Middle frontal gyrus (tissue), 1 donor: ENCODE data around the gene DMXL1.
"Not testable (repeated sequence)": the region's sequence is repeated elsewhere in the genome, so short reads cannot be mapped to it uniquely, and the experiment has no call there.

Experiments
- DNase-seq: peaks from one replicate; pipeline ENCODE4 v3.0.0-alpha.2; 2015; ENCODE audit warnings: low spot score; ENCODE audit errors: extremely low spot score

The DMXL1 gene

GRCh38 chr5:119070578-119070827 is 384 bp upstream of the DMXL1 start:
- no peak for DNase-seq

DNA sequence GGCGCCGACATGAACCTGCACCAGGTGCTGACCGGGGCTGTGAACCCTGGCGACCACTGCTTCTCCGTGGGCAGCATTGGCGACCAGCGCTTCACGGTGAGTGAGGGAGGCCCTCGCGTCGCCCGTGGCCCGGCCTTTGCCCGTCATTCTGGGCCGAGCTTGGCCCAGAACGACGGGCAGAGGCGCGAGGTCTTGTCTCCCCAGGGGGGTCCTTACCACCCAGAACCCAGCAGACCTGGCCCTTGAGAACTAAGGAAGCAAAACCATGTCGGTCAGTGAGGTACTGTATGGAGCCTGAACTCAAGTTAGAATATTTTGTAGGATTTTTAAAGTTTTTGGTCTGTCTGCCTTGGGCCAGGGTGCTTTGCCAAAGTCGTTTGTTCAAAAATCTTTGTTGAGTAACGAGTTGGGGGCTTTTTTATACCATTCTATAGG is 691 bp downstream of the DMXL1 start:
- no peak for DNase-seq

DNA sequence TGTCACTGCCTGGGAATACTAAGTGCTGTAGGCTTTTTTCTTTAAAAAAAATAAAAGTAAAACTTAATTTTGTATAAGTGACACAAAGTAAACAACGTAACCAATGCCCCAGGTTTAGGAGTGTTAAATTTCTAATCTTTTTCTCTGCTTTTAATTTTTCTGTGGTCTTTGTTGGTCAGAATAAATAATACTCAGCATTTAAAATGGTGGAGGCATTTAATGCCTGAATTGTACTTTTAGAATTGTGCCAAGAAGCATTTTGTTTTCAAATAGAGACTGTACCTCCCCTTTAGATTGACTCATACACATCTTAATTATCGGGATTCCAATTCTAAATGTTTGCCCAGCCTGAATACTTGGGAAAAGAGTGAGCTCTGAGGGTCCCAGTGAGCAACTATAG is 1.6 kb downstream of the DMXL1 start:
- DNase-seq = no peak

DNA sequence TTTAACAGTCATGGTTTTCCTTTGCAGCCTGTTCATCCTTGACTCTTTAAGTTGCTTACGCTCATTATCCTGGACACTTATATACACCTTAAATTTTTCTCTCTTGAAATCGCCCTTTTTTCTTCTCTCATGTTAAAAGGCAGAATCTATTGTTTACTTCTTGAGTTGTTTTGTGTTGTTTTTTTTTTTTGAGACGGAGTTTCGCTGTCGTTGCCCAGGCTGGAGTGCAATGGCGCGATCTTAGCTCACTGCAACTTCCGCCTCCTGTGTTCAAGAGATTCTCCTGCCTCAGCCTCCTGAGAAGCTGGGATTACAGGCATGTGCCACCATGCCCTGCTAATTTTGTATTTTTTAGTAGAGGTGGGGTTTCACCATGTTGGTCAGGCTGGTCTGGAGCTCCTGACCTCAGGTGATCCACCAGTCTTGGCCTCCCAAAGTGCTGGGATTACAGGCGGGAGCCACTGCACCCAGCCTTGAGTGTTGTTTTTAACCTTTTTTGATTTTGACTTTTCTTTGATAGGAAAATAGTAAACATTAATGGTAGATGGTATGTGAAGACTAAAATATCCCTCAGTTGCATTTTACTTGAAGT is 3.0 kb downstream of the DMXL1 start:
- not testable (repeated sequence) for DNase-seq

DNA sequence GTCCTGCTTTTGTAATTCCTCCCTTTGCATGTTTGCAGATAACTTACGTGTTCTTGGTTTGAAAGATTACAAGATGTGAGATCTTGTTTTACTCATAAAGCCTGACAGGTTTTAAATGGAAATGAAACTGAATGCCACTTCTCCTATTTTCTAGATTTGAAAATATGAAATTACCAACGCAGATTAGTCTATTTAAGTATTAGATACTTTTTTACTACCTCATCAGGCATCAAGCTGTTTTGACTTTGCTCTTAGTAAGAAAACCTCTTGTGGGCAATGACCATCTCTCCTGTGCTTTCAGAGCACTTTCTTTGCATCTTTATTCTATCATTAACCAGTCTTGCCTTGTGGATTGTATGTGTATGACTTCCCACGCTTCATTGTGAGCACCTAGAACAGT is 3.5 kb downstream of the DMXL1 start:
- no peak for DNase-seq

GRCh38 chr5:119075269-119075668 is 4.4 kb downstream of the DMXL1 start:
- DNase-seq = not testable (repeated sequence)

- DNase-seq = no peak
Measured at GRCh38 chr5:119076080-119076479, 5.2 kb downstream of the DMXL1 start.

GRCh38 chr5:119077444-119077843 is 6.6 kb downstream of the DMXL1 start:
- no peak for DNase-seq

GRCh38 chr5:119078071-119078846 is 7.4 kb downstream of the DMXL1 start:
- no peak for DNase-seq

- no peak for DNase-seq
Measured at GRCh38 chr5:119078861-119079260, 8.0 kb downstream of the DMXL1 start.

- no peak for DNase-seq
Measured at GRCh38 chr5:119079318-119079921, 8.5 kb downstream of the DMXL1 start.

GRCh38 chr5:119080936-119081335 is 10.0 kb downstream of the DMXL1 start:
- no peak for DNase-seq

GRCh38 chr5:119082691-119083090 is 11.8 kb downstream of the DMXL1 start:
- DNase-seq = no peak

DNA sequence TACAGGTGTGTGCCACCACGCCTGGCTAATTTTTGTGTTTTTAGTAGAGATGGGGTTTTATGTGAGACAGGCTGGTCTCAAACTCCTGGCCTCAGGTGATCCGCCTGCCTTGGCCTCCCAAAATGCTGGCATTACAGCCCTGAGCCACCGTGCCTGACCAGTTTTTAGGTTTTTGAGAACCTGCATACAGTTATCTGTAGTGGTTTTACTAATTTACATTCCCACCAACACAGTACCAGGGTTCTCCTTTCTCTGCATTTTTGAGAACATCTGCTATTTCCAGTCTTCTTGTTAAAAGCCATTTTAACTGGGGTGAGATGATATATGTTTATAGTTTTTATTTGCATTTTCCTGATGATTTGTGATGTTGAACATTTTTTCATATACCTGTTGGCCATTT is 12.8 kb downstream of the DMXL1 start:
- DNase-seq = no peak

GRCh38 chr5:119088438-119088837 is 17.6 kb downstream of the DMXL1 start:
- DNase-seq = no peak

DNA sequence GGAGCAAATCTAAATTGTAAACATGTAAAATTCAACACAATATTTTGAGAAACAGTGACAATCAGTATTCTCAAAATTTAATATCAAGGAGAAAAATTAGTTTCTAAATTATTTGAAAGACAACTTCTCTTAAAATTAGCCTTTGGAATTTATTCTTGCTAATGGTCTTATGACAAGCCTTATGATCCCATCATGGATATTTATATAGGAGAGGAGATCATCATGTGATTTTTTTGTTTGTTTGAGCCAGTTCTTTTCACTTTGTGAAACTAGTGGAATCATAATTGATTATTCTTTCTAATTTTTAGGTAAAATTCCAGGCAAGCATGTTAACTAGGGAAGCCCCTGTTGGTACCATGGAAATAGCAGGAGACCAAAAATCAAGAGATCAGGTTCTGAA is 24.7 kb downstream of the DMXL1 start:
- DNase-seq = no peak

DNA sequence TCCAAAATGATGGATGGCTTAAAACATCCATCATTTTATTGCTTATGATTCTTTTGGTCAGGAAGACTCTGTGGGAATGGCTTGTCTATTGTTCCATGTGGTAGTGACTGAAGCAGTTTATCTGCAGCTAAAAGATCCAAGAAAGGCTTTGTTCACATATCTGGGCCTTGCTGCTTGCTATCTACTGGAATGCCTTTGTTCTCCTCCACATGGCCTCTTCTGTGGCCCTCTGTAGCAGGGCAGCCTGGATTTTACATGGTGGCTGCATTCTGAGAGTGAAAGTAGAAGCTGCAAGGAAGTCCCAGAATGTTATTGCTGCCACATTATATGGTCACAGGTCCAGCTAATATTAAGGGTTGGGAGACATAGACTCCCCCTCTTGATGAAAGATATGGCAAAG is 35.1 kb downstream of the DMXL1 start:
- DNase-seq = no peak

DNA sequence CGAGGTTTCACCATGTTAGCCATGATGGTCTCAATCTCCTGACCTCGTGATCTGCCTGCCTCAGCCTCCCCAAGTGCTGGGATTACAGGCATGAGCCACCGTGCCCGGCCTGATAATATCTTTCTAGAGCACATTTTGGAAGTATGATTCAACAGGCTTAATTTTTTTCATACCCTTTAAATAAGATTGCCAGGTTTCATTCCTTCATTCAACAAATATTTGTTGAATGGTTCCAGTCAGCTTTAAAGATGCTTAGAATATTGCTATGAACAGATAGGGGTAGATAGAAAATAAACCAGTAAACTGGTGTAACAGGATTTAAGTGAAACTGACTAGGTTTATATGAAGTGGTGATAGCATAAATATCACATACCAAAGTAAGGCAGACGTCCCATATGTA is 41.3 kb downstream of the DMXL1 start:
- DNase-seq = no peak

GRCh38 chr5:119117237-119117636 is 46.4 kb downstream of the DMXL1 start:
- no peak for DNase-seq

- no peak for DNase-seq
Measured at GRCh38 chr5:119118000-119118399, 47.1 kb downstream of the DMXL1 start.

GRCh38 chr5:119120893-119121292 is 50.0 kb downstream of the DMXL1 start:
- DNase-seq = no peak

DNA sequence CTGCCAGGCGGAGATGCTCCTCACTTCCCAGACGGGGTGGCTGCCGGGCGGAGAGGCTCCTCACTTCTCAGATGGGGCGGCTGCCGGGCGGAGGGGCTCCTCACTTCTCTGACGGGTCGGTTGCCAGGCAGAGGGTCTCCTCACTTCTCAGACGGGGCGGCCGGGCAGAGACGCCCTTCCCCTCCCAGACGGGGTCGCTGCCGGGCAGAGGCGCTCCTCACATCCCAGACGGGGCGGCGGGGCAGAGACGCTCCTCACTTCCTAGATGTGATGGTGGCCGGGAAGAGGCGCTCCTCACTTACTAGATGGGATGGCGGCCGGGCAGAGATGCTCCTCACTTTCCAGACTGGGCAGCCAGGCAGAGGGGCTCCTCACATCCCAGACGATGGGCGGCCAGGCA is 51.6 kb downstream of the DMXL1 start:
- not testable (repeated sequence) for DNase-seq

- no peak for DNase-seq
Measured at GRCh38 chr5:119123280-119123679, 52.4 kb downstream of the DMXL1 start.
